ENCODE measurements around the gene ETF1.

ETF1 gene

DNA sequence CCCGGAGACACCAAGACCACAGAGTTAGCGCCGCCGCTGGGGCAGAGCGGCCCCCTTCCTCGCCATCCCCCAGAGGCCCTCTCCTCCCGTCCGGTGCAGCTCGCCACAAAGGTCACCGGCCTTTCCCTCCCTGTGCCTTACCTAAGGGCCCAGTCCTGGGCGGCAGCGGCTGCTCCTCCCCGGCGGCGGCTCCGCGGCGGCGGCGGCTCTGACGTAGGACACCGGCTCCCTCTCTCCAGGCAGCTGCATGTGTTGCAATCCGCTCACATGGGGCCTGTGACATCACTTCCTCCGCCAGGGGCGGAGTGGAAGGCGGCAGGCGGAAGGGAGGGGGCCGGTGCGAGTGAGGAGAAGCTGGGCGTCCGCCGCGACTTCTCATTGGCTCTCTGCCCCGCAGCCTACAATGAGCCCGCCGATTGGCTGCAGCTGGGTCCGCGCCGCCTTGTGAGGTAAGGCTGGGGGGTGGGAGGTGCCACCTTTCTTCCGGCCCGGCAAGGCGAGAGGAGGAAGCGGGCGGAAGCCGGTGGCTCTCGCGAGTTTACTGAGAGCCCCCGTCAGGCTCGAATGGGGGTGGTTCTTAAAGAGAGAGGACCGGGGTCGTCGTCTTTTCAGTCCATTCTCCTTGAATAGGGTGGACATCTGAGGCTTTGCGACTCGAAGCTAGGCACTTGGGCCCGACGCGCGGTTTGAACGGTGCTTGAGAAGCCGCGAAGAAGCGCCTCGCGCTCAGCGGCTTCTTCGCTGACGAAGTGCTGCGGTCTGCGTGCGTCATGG lies at the start of gene ETF1:
Gene ETF1, minus strand, starts transcription at position 281 of the 774 bp plus-strand sequence. CDS start 318 bp downstream, outside the sequence.
- peak; percentile 93 for DNase-seq

DNA sequence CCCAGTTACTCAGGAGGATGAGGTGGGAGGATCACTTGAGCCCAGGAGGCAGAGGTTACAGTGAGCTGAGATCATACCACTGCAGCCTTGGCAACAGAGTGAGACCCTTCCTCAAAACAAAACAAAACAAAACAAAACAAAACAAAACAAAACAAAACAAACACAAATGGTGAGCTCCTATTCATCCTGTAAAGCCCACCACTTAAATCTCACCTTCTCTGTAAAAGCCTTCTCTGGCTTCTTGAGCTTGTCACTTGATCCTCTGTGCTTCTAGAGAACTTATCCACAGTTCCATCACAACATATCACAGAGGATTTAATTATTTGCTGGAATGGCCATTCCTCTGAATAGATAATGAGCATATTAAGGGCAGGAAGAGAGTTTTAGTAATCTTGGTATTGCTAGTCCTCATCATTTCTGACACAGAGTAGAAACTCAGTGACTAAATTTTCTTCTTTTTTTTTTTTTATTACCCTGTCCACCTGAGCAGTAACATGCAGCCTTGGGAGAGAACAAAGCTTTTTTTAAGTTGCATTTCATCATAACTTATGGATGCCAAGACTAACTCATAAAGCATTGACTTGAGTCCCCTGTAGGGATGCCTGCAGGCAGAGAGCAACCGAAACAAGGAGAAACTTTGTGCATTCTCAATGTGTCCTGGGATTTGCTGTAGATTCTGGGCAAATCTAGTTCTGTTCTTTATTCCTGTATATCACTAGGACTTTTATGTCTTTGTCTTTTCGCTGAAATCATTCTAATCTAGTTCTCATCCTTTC lies 45.2 kb upstream of the ETF1 start:
- DNase-seq: no peak

DNA sequence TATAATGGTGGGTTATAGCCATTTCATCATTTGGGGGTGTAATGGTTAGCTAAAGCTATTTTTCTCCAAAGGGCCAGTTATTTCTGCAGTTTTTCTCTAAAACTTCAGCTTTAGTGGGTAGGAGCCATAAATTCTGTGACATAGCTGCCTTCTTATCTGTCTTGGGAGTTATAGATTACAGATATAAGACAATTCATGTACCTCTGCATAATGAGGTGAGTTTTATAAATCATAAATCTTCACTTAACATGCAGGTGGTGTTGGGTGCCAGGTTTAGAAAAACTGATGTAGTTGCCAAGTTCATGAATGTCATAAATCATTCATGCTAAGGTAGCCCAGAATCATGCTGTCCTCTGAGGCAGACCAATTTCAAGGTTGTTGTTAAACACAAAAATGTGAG lies 42.1 kb upstream of the ETF1 start:
- DNase-seq: no peak

DNA sequence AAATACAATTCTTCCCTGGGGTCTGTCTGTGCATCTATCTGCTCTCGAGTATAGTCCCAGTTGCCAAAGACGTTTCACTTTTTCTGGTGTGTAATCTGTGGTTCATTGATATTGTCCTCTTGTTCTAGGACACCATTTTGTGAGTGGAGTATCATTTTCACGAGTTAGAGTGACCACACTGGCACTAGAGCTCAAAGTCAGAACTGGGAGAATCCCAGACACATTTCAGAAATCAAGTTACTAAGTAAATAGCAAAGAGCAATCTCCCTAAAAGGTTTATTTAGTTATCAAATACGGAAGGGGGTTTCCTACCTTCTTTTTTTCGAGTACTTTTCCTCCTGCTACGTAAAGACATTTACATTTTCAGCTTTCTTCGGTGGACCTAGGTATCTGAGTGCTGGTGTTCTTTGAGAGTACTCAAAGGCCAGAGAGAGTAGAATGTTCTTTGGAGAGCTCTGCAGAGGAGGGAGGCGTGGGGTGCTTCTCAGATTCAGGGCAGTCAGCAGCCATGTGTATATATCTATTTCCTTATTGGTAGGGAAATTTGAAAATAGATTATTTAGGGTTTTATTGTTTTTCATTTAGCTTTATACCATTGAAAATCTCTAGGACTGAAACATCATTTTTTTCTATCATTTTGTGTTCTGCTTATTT lies 41.1 kb upstream of the ETF1 start:
- DNase-seq: no peak

DNA sequence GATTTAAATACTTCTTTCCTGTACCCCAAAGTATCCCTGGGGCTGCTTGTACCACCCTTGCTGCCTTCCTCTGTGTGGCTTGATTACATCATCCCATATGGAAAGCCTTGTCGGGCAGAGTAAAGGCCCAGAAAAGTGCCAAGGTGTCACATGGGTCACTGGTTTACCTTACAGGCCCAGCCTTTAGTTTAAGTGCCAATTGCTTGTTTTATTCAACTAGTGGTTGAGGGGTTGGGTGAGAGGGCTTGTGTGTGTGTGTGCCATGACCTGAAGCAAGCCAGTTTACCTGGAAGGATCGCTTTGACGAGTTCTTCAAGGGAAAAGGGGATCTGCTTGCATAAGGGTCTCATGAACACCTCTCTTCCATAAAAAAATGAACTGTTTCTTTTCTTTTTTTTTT lies 39.9 kb upstream of the ETF1 start:
- DNase-seq: no peak

DNA sequence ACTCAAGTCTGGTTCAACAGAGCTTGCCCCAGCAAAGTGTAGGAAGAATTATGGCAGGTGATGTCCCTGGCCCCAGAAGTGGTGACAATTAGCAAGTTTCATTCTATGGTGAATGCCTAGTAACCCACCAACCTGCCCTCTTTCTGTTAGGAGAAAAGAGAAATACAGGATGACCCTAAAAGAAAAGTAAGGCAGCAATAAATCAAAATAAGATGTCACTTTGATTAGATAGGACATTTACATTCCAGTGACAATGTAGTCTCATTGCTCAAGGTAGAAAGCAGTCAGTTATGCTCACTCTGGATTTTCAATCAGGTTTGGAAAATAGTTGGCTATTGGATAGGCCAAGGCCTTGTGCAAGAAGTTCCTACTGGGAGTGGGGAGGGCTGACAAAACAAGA lies 37.7 kb upstream of the ETF1 start:
- no peak for DNase-seq

DNA sequence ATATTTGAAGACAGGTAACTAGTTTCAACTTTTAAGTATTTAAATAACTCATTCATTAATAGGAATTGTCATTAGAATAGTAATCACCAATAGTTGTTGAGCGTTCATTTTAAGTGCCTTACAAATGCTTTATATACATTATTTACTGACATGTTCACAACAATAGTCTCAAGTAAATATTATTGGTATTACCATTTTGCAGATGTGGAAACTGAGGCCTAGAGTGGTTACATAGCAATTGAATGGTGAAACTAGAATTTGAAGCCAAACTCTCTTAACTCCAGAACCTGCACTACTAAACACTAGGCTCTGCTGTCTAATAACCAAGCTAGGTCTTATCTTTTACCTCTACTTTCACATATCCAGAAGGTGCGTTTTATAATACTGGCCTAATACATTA lies 37.0 kb upstream of the ETF1 start:
- DNase-seq: no peak

DNA sequence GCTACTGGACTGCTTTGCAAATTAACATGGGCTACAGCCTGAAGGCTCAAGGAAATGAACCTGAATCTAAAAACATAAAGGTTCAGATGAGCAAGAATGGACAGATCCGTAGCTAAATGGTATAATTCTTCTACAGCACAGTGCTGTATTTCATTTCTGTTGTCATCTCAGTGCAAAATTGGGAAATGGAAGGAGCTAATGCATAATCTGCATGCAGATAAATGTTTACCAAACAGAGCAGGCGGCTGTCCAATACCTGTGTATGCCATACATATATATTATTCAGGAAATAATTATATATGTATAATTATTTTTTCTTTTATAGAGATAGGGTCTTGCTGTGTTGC lies 36.5 kb upstream of the ETF1 start:
- DNase-seq: no peak

DNA sequence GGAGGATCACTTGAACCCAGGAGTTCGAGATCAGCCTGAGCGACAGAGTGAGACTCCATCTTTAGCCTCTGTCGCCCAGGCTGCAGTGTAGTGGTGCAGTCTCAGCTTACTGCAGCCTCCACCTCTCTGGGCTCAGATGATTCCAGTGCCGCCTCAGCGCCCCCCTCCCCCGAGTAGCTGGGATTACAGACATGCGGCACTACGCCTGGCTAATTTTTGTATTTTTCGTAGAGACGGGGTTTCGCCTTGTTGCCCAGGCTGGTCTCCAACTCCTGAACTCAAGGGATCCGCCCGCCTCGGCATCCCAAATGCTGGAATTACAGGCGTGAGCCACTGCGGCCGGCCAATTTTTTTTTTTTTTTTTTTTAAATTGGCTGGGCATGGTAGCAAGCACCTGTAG lies 34.4 kb upstream of the ETF1 start:
- no peak for DNase-seq

DNA sequence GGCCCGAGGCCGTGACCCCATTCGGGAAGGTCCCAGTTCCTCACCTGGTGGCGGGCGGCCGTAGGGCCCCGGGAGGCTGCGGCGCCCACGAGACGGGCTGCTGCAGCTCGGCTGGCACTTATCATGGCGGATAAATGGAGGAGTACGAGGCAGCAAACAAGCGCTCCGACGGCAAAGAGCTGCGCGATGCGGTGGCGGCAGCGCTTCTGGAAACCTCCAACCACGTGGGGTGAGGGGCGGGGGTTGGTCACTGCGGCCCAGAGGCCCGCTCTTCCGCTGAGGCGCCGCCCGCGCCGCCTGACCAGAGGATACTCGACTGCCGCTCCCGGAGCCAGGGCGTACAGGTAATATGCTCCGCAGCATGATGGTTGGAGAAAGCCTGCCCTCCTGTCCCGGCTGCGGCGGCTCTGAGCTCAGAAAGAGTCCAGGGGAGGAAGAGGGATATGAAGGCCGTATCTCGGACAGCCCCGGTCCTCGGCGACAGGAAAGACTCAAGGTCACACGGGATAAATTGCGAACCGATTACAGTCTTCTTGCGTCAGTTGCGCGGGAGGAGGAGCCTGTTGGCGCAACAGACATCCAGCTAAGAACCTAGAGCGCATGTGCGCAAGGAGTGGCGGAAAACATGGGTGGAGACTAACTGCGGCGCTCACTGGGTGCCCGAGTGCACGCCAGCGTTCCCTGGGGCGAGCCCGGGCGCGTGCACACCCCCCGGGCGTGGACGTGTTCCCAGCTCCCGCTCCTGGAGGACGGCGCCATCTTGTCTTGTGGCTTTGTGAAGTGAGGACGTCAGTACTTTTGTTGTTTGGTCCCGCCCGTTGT lies 32.4 kb upstream of the ETF1 start, which contains the start of gene HSPA9:
Gene HSPA9, minus strand, starts transcription at position 208 of the 822 bp plus-strand sequence. Its CDS starts 83 bp downstream, at position 125.
- DNase-seq: peak; percentile 93

DNA sequence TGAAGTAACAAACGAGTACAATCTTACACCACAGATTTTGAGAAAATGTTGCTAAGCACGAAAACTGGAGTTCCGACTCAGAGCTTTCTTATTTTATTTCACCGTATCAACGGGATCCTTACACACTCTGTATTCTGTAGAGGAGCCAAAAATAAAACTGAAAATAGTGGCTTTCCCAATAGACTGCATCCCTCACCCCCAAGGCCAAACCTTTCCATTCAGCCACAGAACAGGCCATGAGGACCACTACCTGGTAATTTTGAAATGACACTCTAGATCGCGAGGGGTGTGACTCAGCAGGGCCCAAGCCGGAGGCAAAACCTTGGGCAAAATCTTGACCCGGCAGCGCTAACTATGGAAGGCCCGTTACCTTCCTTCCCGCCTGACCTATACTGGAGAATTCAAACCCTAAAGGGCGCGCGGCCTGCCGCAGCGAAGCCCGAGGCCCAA lies 31.7 kb upstream of the ETF1 start:
- DNase-seq: no peak

DNA sequence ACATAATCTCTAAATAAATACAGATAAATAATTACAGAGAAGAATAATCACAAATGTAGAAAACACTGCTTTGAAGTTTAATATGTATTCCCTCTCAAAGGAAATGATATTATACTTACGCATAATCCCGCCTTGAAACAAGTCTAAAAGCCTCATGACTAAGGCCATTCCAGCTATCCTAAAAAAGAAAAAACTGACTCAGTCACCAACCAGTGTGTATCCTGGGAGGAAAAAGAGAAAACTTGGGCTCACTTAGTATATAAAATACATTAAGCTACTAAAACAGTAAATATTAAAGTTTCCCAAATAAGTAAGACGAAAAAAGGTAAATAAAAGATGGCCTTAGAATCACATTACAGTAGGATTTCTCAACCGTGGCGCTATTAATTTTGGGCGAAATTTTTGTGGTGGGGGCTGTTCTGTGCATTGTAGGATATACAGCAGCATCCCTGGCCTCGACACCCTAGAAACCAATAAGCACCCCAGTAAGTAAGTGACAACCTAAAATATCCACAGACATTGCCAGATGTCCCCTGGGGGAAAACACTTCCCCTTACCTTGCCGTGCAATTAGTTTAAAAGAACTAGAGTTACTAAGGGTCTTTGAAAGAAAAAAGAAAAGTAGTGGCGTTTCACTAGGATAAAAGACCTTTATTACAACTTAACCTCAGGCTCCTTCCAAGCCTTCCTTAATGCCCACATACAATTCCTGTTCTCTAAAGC lies 31.1 kb upstream of the ETF1 start:
- no peak for DNase-seq

DNA sequence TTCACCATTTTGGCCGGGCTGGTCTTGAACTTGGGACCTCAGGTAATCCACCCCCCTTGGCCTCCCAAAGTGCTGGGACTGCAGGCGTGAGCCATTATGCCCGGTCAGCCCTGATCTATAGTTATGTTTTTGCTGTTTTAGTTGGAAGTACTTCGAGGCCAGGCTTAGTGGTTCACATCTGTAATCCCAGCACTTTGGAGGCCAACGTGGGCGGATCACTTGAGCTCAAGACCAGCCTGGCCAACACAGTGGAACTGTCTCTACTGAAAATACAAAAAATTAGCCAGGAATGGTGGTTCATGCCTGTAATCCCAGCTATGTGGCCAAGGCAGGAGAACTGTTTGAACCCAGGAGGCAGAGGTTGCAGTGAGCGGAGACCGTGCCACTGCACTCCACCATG lies 30.2 kb upstream of the ETF1 start:
- no peak for DNase-seq

DNA sequence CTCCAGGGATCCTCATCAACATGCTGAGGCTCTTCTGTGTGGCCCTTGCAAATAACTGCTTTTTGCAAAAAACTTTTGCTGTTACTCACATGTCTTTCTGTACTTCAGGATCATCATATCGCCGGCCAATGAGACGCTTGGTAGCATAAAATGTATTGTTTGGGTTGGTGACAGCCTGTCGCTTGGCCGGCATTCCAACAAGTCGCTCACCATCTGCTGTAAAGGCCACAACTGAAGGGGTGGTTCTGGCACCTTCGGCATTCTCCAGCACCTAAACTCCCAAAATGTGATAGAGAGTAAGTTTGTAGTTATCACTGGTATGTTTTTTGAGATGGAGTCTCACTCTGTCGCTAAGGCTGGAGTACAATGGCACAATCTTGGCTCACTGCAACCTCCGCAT lies 27.8 kb upstream of the ETF1 start:
- no peak for DNase-seq

DNA sequence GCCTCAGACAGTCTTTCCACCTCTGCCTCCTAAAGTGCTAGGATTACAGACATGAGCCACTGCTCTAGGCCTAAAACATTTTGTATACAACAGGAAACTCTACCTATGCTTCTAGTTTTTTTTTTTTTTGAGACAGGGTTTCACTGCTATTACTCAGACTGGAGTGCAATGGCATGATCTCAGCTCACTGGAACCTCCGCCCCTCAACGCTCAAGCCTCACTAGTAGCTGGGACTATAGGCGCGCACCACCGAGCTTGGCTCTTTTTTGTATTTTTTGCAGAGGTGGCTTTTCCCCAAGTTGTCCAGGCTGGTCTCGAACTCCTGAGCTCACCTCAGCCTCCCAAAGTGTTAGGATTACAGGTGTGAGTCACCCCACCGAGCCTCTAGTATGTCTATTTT lies 26.7 kb upstream of the ETF1 start:
- no peak for DNase-seq

DNA sequence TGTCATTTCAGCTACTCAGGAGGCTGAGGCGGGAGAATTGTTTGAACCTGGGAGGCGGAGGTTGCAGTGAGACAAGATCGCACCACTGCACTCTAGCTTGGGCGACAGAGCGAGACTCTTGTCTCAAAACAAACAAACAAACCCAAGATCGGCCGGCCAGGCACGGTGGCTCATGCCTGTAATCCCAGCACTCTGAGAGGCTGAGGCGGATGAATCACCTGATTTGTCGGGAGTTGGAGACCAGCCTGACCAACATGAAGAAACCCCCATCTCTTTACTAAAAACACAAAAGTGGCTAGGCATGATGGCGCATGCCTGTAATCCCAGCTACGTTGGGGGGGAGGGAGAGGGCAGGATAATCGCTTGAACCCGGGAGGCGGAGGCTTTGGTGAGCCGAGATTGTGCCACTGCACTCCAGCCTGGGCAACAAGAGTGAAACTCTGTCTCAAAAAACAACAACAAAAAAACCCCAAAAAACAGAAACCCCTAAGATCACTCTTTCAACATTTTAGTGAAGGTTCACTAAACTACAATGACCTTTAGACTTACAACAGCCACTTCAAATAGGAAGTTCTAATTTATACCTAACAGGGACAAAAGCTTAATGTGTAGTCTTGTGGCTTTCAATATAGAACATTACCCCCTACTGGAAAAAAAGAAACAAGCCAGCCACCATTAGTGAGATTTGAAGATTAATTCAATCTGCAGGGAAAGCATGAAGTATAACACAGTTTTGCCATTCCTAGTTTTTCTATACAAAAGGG lies 25.2 kb upstream of the ETF1 start:
- peak; percentile 13 for DNase-seq

DNA sequence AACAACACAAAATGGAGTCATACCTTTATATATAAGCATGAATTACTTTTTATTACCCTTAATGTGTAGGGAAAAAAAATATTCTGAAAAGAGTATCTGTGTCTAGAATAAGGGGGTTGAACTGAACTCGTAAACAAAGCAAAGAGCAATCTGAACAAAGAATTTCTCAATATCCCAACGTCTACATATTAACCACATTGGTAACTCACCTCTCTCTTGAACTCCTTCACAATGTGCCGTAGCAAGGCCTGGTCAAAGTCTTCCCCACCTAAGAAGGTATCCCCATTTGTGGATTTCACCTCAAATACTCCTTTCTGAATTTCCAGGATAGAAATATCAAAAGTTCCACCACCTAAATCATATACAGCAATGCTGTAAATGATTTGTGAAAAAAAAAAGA lies 23.8 kb upstream of the ETF1 start:
- DNase-seq: no peak

DNA sequence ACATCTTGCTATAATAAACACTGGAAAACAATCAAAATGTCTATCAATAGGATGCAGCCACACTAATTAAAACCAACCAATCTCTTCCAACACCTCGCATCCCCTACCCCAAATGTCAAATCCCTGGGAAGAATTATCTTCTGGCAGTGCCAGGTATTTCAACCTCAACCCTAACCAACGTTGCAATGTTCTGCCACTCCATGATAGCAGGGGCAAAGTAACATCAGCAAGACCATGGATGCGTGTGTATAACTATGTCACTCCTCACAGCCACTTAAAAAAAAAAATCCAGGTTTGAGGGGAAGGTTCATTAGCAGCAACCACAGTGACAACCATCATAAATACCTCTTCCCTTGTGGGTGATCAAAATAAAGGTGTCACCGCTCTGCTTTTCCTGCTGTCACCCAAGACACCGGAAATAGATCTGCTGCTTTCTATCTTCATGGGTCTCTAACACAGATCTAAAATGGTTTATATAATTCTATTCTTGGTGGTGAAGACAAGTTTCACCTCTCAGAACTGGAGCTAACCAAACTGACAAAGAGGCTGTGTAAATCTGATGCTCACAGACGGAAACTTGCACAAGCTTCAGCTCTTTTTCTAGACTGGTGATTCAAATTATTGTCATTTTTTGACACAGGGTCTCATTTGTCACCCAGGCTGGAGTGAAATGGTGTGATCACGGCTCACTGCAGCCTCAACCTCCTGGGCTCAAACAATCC lies 22.2 kb upstream of the ETF1 start:
- DNase-seq: no peak

DNA sequence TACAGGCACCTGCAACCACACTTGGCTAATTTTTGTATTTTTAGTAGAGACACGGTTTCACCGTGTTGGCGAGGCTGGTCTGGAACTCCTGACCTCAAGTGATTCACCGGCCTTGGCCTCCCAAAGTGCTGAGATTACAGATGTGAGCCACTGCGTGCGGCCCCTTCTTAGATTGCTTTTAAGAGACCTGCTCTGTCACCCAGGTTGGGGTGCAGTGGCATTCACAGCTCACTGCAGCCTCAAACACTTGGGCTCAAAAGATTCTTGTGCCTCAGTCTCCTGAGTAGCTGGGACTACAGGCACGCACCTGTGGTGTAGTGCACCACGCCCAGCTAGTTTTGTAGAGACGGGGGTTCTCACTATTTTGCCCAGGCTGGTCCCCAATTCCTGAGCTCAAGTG lies 21.2 kb upstream of the ETF1 start:
- DNase-seq: no peak

DNA sequence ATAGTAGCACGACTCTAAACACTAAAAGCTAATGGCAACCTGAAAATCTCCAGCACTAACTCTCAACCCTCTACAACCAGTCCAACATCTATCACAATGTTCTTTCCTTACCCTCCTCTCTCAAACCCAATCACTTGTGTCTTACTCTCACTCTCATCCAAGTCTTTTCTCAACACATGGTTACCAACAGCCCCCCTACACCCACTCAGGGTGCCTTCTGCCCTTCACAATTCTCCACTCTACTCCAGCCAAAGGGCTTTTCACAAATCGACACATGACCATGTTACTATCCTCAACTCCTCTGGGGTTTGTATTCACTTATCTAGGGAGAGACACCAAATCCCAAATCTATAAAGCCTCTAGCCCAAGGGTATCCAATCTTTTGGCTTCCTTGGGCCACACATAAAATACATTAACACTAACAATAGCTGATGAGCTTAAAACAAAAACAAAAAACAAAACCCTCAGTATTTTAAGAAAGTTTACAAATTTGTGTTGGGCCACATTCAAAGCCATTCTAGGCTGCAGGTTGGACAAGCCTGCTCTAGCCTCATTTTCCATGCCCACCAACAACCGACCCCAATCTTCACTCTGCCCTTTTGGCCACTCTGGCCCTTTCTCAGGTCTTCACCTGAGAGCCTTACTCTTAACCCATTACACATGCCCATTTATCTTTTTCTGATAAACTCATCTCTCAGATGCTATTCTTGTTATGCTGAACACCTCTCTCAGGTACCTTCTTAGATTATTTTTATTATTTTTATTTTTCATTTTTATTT lies 20.5 kb upstream of the ETF1 start:
- no peak for DNase-seq

Data from NCI-H510A (cell line).